Thyroid gland (tissue), 4 donors: ENCODE results near the gene GNA15.

Experiments
- CTCF ChIP-seq, 6 experiments: fragments of 200-600 bp in 3 of 6; fragments of 450-650 bp in 3 of 6; sonication (generic) in 3 of 6; IDR thresholded peaks; one replicate each; pipeline ENCODE4 v1.5.1; 2016 to 2019; ENCODE audit warnings: antibody characterized with exemption in 6 of 6, mild to moderate bottlenecking in 2 of 6, inconsistent platforms in 1 of 6, moderate library complexity in 1 of 6
- POLR2A ChIP-seq, 2 donors: fragments of 450-650 bp; IDR thresholded peaks; one replicate each; pipeline ENCODE4 v1.6.1; 2017; ENCODE audit warnings: antibody characterized with exemption in 2 of 2, mild to moderate bottlenecking in 2 of 2, moderate library complexity in 1 of 2

DNA sequence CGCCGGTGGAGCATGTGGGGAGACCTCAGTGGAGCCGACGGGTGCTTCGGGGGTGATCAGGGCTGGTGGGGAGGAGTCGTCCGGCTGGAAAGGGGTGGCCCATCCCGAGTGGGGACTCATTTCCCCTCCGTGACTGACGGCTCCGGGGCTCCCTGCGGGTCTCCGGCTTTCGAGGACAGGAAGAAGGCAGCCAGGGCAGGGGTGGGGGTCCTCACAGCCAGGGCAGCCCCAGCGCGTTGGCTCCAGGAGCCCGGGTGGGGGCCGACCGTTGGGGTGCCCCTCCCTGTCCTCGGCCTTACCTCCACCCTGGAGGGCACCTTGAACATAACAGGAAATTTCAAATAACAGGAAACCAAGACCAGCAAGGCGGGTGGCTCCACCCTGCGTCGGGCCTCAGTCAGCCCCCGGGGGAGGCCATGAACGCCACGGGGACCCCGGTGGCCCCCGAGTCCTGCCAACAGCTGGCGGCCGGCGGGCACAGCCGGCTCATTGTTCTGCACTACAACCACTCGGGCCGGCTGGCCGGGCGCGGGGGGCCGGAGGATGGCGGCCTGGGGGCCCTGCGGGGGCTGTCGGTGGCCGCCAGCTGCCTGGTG, 42.6 kb downstream of the GNA15 start, which contains the start of gene S1PR4:
- TF ChIP-seq CTCF (IDR thresholded peaks at IDR 0.05) (no peak), POLR2A (IDR thresholded peaks at IDR 0.05) (no peak)
